SK-N-MC (cell line): ENCODE data around the gene MOB3B.

ENCODE experiments used
- EZH2 ChIP-seq: fragments of 200-600 bp; sonication (generic); IDR thresholded peaks from one replicate; pipeline ENCODE4 v1.6.1; 2017; ENCODE audit warnings: antibody characterized with exemption
- POLR2AphosphoS5 ChIP-seq: IDR thresholded peaks from 2 replicates; pipeline ENCODE4 v1.6.1; 2012; ENCODE audit warnings: mild to moderate bottlenecking, low read depth, low read length, borderline replicate concordance

- TF ChIP-seq EZH2 (no peak), POLR2AphosphoS5 (no peak)
Measured at GRCh38 chr9:27428551-27428950, 101.1 kb downstream of the MOB3B start.
